Stimulated activated CD4-positive, alpha-beta T cell treated with anti-CD3 and anti-CD28 coated beads, Interleukin-2, amount 100 ng/mL, for 4 hours (primary cell): Measurements from ENCODE around the gene TXLNB.
"Not testable (repeated sequence)": the region's sequence is repeated elsewhere in the genome, so short reads cannot be mapped to it uniquely, and the experiment has no call there.

ENCODE experiments used
- DNase-seq: peaks from one replicate; pipeline ENCODE4 v3.0.0-alpha.2; 2020; ENCODE audit warnings: low read depth

Gene TXLNB

GRCh38 chr6:139234193-139234592 lies 57.6 kb downstream of the TXLNB start:
- DNase-seq, result not testable (repeated sequence)

GRCh38 chr6:139231206-139231605 lies 60.6 kb downstream of the TXLNB start:
- no peak for DNase-seq

GRCh38 chr6:139230391-139230840 lies 61.4 kb downstream of the TXLNB start:
- no peak for DNase-seq

- not testable (repeated sequence) for DNase-seq
Measured at GRCh38 chr6:139228387-139228786, 63.4 kb downstream of the TXLNB start.

- DNase-seq, result no peak
Measured at GRCh38 chr6:139219746-139220145, 72.1 kb downstream of the TXLNB start.

GRCh38 chr6:139219271-139219729 lies 72.5 kb downstream of the TXLNB start:
- DNase-seq, result peak; percentile 74

- DNase-seq, result not testable (repeated sequence)
Measured at GRCh38 chr6:139212460-139212859, 79.3 kb downstream of the TXLNB start.

GRCh38 chr6:139210766-139211165 lies 81.0 kb downstream of the TXLNB start:
- DNase-seq, result not testable (repeated sequence)

GRCh38 chr6:139205843-139206242 lies 86.0 kb downstream of the TXLNB start:
- no peak for DNase-seq

GRCh38 chr6:139204978-139205377 lies 86.8 kb downstream of the TXLNB start:
- DNase-seq, result no peak

- no peak for DNase-seq
Measured at GRCh38 chr6:139201378-139201777, 90.4 kb downstream of the TXLNB start.

- DNase-seq, result no peak
Measured at GRCh38 chr6:139198529-139199288, 93.1 kb downstream of the TXLNB start.

- no peak for DNase-seq
Measured at GRCh38 chr6:139194740-139195139, 97.1 kb downstream of the TXLNB start.
